HepG2 (cell line): ENCODE measurements around the gene SEZ6. TPM values are rescaled to one million over a fixed set of nuclear protein-coding genes. Genes with fewer than 3 reads are reported as not detected.
A peak's percentile ranks its signal among the peaks of the same experiment; 100 is the strongest.

Source experiments
- BRD4 ChIP-seq: sonication (generic); formaldehyde crosslinking; IDR thresholded peaks from 2 replicates; pipeline ENCODE4 v1.4.0; 2020; ENCODE audit warnings: missing genetic modification reagents
- CEBPG ChIP-seq: IDR thresholded peaks from 2 replicates; pipeline ENCODE4 v1.6.1; 2016
- HDAC6 ChIP-seq: fragments of 200-600 bp; sonication (generic); IDR thresholded peaks from 2 replicates; pipeline ENCODE4 v1.7.0; 2017; ENCODE audit warnings: mild to moderate bottlenecking, antibody characterized with exemption, low read length, low read depth
- KLF9 ChIP-seq: IDR thresholded peaks from 2 replicates; pipeline ENCODE4 v1.6.1; 2016; ENCODE audit warnings: low read depth
- MTA3 ChIP-seq: sonication (generic); formaldehyde crosslinking; IDR thresholded peaks from 2 replicates; pipeline ENCODE4 v1.4.0; 2020; ENCODE audit warnings: missing genetic modification reagents
- MYC ChIP-seq: sonication (generic); formaldehyde crosslinking; IDR thresholded peaks from 2 replicates; pipeline ENCODE4 v1.9.0; 2021; ENCODE audit warnings: missing genetic modification reagents, borderline replicate concordance
- NFKBIZ ChIP-seq: IDR thresholded peaks from 2 replicates; pipeline ENCODE4 v1.6.1; 2018; ENCODE audit warnings: missing genetic modification reagents, missing compliant biosample characterization
- POLR2A ChIP-seq, 2 experiments: IDR thresholded peaks; 2 replicates each; pipeline ENCODE4 v1.6.1; 2011; ENCODE audit warnings: low read depth in 2 of 2, low read length in 2 of 2, mild to moderate bottlenecking in 1 of 2, moderate library complexity in 1 of 2; ENCODE audit not compliant: insufficient read depth in 1 of 2
- PRMT3 ChIP-seq: sonication (generic); formaldehyde crosslinking; IDR thresholded peaks from 2 replicates; pipeline ENCODE4 v1.8.1; 2022; ENCODE audit warnings: low read depth, mild to moderate bottlenecking, moderate library complexity, missing genetic modification reagents, borderline replicate concordance
- RARG ChIP-seq: sonication (generic); formaldehyde crosslinking; IDR thresholded peaks from 2 replicates; pipeline ENCODE4 v1.4.0; 2020; ENCODE audit warnings: low read depth, mild to moderate bottlenecking, missing genetic modification reagents
- SALL1 ChIP-seq: sonication (generic); formaldehyde crosslinking; IDR thresholded peaks from 2 replicates; pipeline ENCODE4 v1.8.0; 2022; ENCODE audit warnings: mild to moderate bottlenecking, missing genetic modification reagents
- ZEB1 ChIP-seq: IDR thresholded peaks from 2 replicates; pipeline ENCODE4 v1.6.1; 2012; ENCODE audit warnings: mild to moderate bottlenecking, low read depth, inconsistent platforms; ENCODE audit not compliant: insufficient replicate concordance
- ZNF263 ChIP-seq: sonication (generic); formaldehyde crosslinking; IDR thresholded peaks from 2 replicates; pipeline ENCODE4 v1.4.0; 2020; ENCODE audit warnings: missing genetic modification reagents
- ZNF446 ChIP-seq: sonication (generic); formaldehyde crosslinking; IDR thresholded peaks from 2 replicates; pipeline ENCODE4 v1.5.0; 2020; ENCODE audit warnings: mild to moderate bottlenecking, missing genetic modification reagents
- ZNF562 ChIP-seq: sonication (generic); formaldehyde crosslinking; IDR thresholded peaks from 2 replicates; pipeline ENCODE4 v1.8.0; 2022; ENCODE audit warnings: missing genetic modification reagents, borderline replicate concordance
- ZNF746 ChIP-seq: sonication (generic); formaldehyde crosslinking; IDR thresholded peaks from 2 replicates; pipeline ENCODE4 v1.8.0; 2022; ENCODE audit warnings: mild to moderate bottlenecking, missing genetic modification reagents
- ZSCAN30 ChIP-seq: sonication (generic); formaldehyde crosslinking; IDR thresholded peaks from 2 replicates; pipeline ENCODE4 v1.5.0; 2020; ENCODE audit warnings: mild to moderate bottlenecking, missing genetic modification reagents
- polyA plus RNA-seq, 8 experiments: library from polyadenylated mRNA; depleted of rRNA in 3 of 8; stranded (reverse) in 7 of 8; unstranded in 1 of 8; fragments of >200 nt; fragmentation: Illumina TruSeq in 4 of 8; extraction: Trizol in 4 of 8; gene quantifications; 2 replicates each; pipeline versions ENCODE4 v1.2.1 to v1.2.3, GENCODE V29; 2011 to 2016; ENCODE audit warnings: low read depth in 4 of 8, missing spikeins in 1 of 8, mixed read lengths in 1 of 8; ENCODE audit not compliant: insufficient read depth in 1 of 8
- total RNA-seq, 5 experiments: library from RNA; depleted of rRNA; stranded (reverse); fragments of >200 nt; fragmentation: Illumina TruSeq; extraction: Trizol; gene quantifications; 2 replicates each; pipeline ENCODE4 v1.2.3, GENCODE V29; 2016; ENCODE audit warnings: low read depth in 1 of 5
- TF ChIP-seq, protein P1 (sequence below): sonication (generic); formaldehyde crosslinking; IDR thresholded peaks from 2 replicates; pipeline ENCODE4 v1.4.0; 2020; ENCODE audit warnings: missing genetic modification reagents, borderline replicate concordance
- TF ChIP-seq, protein P2 (sequence below): fragments of 450-650 bp; IDR thresholded peaks from 2 replicates; pipeline ENCODE4 v1.6.1; 2017
- TF ChIP-seq, protein P3 (sequence below): sonication (generic); formaldehyde crosslinking; IDR thresholded peaks from 2 replicates; pipeline ENCODE4 v1.8.1; 2023; ENCODE audit warnings: mild to moderate bottlenecking, moderate library complexity, missing genetic modification reagents
- TF ChIP-seq, protein P4 (sequence below): sonication (generic); formaldehyde crosslinking; IDR thresholded peaks from 2 replicates; pipeline ENCODE4; 2020; ENCODE audit warnings: missing genetic modification reagents, mild to moderate bottlenecking, borderline replicate concordance

The SEZ6 gene
- total and polyA plus RNA-seq, 2 of the 13 experiments (the other 11 are each of a cell fraction or from before 2014, with no cell fraction given) = not detected

DNA sequence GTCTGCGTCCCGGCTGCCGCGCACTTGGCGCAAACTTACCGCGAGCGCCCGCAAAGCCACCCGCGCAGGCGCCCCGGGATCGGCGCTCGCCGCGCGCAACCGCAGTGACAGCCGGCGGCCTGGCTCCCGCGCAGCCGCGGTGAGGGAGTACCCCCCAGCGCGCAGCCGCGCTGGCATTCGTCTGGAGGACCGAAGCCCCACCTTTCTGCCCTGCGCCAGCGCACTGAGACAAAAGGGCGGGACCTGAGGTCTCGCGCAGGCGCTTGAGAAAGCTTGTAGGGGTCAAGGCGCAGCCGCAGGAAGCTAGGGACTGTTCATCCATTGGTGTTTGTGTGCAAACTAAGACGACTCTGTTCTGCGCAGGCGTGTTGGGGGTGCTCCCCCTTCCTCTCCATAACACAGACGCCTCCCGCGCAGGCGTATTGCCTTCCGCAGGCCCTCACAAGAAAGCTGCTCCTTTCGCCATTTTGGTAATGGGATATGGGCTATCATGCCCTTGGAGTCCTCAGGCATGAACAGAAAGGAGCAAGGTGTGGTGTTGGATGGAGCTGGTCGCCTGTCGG lies 54.3 kb downstream of the SEZ6 start, which contains the start of gene PHF12 (continued):
- TF ChIP-seq, protein P1, sequence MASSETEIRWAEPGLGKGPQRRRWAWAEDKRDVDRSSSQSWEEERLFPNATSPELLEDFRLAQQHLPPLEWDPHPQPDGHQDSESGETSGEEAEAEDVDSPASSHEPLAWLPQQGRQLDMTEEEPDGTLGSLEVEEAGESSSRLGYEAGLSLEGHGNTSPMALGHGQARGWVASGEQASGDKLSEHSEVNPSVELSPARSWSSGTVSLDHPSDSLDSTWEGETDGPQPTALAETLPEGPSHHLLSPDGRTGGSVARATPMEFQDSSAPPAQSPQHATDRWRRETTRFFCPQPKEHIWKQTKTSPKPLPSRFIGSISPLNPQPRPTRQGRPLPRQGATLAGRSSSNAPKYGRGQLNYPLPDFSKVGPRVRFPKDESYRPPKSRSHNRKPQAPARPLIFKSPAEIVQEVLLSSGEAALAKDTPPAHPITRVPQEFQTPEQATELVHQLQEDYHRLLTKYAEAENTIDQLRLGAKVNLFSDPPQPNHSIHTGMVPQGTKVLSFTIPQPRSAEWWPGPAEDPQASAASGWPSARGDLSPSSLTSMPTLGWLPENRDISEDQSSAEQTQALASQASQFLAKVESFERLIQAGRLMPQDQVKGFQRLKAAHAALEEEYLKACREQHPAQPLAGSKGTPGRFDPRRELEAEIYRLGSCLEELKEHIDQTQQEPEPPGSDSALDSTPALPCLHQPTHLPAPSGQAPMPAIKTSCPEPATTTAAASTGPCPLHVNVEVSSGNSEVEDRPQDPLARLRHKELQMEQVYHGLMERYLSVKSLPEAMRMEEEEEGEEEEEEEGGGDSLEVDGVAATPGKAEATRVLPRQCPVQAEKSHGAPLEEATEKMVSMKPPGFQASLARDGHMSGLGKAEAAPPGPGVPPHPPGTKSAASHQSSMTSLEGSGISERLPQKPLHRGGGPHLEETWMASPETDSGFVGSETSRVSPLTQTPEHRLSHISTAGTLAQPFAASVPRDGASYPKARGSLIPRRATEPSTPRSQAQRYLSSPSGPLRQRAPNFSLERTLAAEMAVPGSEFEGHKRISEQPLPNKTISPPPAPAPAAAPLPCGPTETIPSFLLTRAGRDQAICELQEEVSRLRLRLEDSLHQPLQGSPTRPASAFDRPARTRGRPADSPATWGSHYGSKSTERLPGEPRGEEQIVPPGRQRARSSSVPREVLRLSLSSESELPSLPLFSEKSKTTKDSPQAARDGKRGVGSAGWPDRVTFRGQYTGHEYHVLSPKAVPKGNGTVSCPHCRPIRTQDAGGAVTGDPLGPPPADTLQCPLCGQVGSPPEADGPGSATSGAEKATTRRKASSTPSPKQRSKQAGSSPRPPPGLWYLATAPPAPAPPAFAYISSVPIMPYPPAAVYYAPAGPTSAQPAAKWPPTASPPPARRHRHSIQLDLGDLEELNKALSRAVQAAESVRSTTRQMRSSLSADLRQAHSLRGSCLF = no peak
- TF ChIP-seq POLR2A (IDR thresholded peaks at IDR 0.05; ENCODE audit: insufficient read depth in 1 of 2, low read depth in 2 of 2, low read length in 2 of 2) (peak; percentile 60 to 61), PRMT3 (no peak), ZEB1 (no peak), KLF9 (CRISPR knock-in tag) (no peak), ZNF446 (CRISPR knock-in tag) (no peak), NFKBIZ (CRISPR knock-in tag) (no peak), ZNF562 (CRISPR knock-in tag) (no peak), ZNF263 (CRISPR knock-in tag) (peak; percentile 55), MTA3 (CRISPR knock-in tag) (no peak), ZNF746 (CRISPR knock-in tag) (no peak), MYC (CRISPR knock-in tag) (no peak), ZSCAN30 (CRISPR knock-in tag) (no peak; the same call in 1 of the 2 replicates), BRD4 (no peak; the same call in 1 of the 2 replicates), SALL1 (CRISPR knock-in tag) (peak; percentile 6; the same call in 1 of the 2 replicates), CEBPG (peak; percentile 25; the same call in 1 of the 2 replicates), HDAC6 (no peak), RARG (CRISPR knock-in tag) (no peak)
- TF ChIP-seq, protein P2, sequence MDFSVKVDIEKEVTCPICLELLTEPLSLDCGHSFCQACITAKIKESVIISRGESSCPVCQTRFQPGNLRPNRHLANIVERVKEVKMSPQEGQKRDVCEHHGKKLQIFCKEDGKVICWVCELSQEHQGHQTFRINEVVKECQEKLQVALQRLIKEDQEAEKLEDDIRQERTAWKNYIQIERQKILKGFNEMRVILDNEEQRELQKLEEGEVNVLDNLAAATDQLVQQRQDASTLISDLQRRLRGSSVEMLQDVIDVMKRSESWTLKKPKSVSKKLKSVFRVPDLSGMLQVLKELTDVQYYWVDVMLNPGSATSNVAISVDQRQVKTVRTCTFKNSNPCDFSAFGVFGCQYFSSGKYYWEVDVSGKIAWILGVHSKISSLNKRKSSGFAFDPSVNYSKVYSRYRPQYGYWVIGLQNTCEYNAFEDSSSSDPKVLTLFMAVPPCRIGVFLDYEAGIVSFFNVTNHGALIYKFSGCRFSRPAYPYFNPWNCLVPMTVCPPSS = no peak
- TF ChIP-seq, protein P3, sequence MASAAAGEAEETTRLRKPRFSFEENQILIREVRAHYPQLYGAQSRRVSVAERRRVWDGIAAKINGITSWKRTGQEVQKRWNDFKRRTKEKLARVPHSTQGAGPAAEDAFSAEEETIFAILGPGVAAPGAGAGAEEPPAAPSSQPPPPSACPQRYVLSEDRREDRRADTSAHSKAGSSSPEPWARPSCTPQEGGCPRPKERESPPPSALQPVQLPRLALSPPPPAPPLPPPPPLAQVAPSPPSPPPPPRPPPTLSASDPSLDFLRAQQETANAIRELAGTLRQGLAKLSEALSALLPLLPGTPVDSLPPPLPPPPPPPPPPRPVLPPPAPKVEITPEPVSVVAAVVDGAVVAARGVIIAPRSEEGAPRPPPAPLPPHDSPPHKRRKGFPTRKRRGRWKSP (CRISPR knock-in tag) = peak; percentile 100
- TF ChIP-seq, protein P4, sequence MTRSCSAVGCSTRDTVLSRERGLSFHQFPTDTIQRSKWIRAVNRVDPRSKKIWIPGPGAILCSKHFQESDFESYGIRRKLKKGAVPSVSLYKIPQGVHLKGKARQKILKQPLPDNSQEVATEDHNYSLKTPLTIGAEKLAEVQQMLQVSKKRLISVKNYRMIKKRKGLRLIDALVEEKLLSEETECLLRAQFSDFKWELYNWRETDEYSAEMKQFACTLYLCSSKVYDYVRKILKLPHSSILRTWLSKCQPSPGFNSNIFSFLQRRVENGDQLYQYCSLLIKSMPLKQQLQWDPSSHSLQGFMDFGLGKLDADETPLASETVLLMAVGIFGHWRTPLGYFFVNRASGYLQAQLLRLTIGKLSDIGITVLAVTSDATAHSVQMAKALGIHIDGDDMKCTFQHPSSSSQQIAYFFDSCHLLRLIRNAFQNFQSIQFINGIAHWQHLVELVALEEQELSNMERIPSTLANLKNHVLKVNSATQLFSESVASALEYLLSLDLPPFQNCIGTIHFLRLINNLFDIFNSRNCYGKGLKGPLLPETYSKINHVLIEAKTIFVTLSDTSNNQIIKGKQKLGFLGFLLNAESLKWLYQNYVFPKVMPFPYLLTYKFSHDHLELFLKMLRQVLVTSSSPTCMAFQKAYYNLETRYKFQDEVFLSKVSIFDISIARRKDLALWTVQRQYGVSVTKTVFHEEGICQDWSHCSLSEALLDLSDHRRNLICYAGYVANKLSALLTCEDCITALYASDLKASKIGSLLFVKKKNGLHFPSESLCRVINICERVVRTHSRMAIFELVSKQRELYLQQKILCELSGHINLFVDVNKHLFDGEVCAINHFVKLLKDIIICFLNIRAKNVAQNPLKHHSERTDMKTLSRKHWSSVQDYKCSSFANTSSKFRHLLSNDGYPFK (CRISPR knock-in tag) = peak; percentile 96; the same call in 1 of the 2 replicates
